ENCODE measurements around the gene RTN4R. TPM values are rescaled to one million over a fixed set of nuclear protein-coding genes. Genes with fewer than 3 reads are reported as not detected.

The RTN4R gene
- total and polyA plus RNA-seq, 8 donors = 3.7 to 10.9 (median 6.8) TPM

- Histone ChIP-seq H3K4me3 (no peak overlapping the region), H3K27ac (no peak overlapping the region), H3K9me3 (no peaks in the 10 kb centered on the region), H3K4me1 (peaks cover 0 to 5% of the 10 kb centered on the region in 2 donors), H3K36me3 (no peaks in the 10 kb centered on the region), H3K27me3 (no peaks in the 10 kb centered on the region)
- DNase-seq (no peak), ATAC-seq (no peak)
- TF ChIP-seq CTCF (IDR thresholded peaks at IDR 0.05) = no peak
- intact Hi-C loops (cut with DNase I) = no loop called here
Observed at GRCh38 chr22:20227363-20227762, 40.8 kb downstream of the RTN4R start.

- intact Hi-C loops (cut with DNase I) = no loop called here
- Histone ChIP-seq H3K4me1 (peaks cover 0 to 8% of the 10 kb centered on the region in 2 donors), H3K4me3 (no peak overlapping the region), H3K27me3 (no peaks in the 10 kb centered on the region), H3K9me3 (no peaks in the 10 kb centered on the region), H3K27ac (no peak overlapping the region), H3K36me3 (no peaks in the 10 kb centered on the region)
- no peak for ATAC-seq
- TF ChIP-seq CTCF (IDR thresholded peaks at IDR 0.05) = no peak
- no peak for DNase-seq
Observed at GRCh38 chr22:20226760-20227350, 41.3 kb downstream of the RTN4R start.

- Histone ChIP-seq H3K27me3 (no peaks in the 10 kb centered on the region), H3K36me3 (no peaks in the 10 kb centered on the region), H3K4me1 (peaks cover 0 to 8% of the 10 kb centered on the region in 2 donors), H3K9me3 (no peaks in the 10 kb centered on the region), H3K4me3 (no peak overlapping the region), H3K27ac (no peak overlapping the region)
- ATAC-seq (no peak), DNase-seq (no peak)
- intact Hi-C loops (cut with DNase I) = no loop called here
- no peak for TF ChIP-seq CTCF (IDR thresholded peaks at IDR 0.05)
Observed at GRCh38 chr22:20226077-20226716, 41.9 kb downstream of the RTN4R start.

GRCh38 chr22:20225693-20225966 lies 42.5 kb downstream of the RTN4R start:
- intact Hi-C loops (cut with DNase I) = no loop called here
- Histone ChIP-seq H3K27me3 (no peaks in the 10 kb centered on the region), H3K27ac (no peak overlapping the region), H3K4me1 (peaks cover 0 to 8% of the 10 kb centered on the region in 2 donors), H3K36me3 (no peaks in the 10 kb centered on the region), H3K9me3 (no peaks in the 10 kb centered on the region), H3K4me3 (no peak overlapping the region)
- TF ChIP-seq CTCF (IDR thresholded peaks at IDR 0.05) = no peak
- ATAC-seq (no peak), DNase-seq (no peak)

- no peak for TF ChIP-seq CTCF (IDR thresholded peaks at IDR 0.05)
- Histone ChIP-seq H3K4me3 (no peak overlapping the region), H3K4me1 (peaks cover 0 to 6% of the 10 kb centered on the region in 2 donors), H3K9me3 (no peaks in the 10 kb centered on the region), H3K36me3 (no peaks in the 10 kb centered on the region), H3K27ac (no peak overlapping the region), H3K27me3 (no peaks in the 10 kb centered on the region)
- no peak for ATAC-seq
- intact Hi-C loops (cut with DNase I) = no loop called here
- no peak for DNase-seq
Observed at GRCh38 chr22:20224917-20225692, 43.0 kb downstream of the RTN4R start.

Data from left lung (tissue), 10 donors.